ENCODE results near the gene CLDN16.

DNA sequence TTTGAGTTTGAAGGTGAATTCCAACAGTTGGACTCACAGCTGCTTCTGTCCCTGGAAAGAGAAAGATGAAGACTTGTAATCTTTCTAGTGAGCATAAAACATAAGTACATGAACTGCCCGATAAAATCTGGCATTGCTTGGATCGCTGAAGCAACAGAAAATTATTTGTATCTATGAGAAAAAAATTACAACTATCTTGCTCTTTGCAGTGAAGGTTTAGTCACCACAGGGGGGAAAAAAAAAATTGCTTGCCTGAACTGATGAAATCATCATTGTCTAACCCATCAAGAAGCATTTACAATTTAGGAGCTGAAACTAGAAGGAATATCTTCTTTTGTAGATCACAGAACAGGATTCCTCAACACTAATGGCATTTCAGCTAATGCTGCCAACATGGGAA is 41.7 kb downstream of the CLDN16 start:
- TF ChIP-seq, protein P1, sequence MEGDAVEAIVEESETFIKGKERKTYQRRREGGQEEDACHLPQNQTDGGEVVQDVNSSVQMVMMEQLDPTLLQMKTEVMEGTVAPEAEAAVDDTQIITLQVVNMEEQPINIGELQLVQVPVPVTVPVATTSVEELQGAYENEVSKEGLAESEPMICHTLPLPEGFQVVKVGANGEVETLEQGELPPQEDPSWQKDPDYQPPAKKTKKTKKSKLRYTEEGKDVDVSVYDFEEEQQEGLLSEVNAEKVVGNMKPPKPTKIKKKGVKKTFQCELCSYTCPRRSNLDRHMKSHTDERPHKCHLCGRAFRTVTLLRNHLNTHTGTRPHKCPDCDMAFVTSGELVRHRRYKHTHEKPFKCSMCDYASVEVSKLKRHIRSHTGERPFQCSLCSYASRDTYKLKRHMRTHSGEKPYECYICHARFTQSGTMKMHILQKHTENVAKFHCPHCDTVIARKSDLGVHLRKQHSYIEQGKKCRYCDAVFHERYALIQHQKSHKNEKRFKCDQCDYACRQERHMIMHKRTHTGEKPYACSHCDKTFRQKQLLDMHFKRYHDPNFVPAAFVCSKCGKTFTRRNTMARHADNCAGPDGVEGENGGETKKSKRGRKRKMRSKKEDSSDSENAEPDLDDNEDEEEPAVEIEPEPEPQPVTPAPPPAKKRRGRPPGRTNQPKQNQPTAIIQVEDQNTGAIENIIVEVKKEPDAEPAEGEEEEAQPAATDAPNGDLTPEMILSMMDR (IDR thresholded peaks at IDR 0.05) = no peak
- TF ChIP-seq POLR2A (IDR thresholded peaks at IDR 0.05) = no peak
- TF ChIP-seq POLR2AphosphoS5 (IDR thresholded peaks at IDR 0.05) = no peak

Measured in breast epithelium (tissue), 3 donors.